Kidney tubule cell (primary cell): ENCODE data around the gene NABP1.

Source experiments
- DNase-seq: peaks from one replicate; pipeline ENCODE4 v3.0.0-alpha.2; 2018; ENCODE audit warnings: low spot score

Gene NABP1

GRCh38 chr2:191680639-191681038 lies 2.7 kb downstream of the NABP1 start:
- DNase-seq, result no peak

GRCh38 chr2:191682126-191682525 lies 4.2 kb downstream of the NABP1 start:
- DNase-seq, result no peak

DNA sequence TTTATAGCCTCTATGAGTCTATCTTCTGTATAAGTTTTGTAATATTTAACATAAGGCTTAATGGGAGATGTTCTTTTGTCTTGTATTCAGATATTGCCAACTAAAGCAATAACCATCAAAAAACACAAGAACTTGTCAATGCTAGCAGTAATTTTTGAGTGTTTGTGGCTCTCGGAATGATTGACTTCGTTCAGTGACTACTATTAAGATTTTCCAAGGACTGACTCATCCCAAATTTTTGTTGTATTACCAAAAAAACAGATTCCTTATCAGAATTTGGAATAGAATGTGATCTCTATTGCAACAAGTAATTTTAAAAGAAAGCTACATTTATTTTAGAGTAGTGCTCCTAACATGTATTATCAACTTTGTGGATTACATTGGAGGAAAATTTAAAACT lies 8.1 kb downstream of the NABP1 start:
- peak; percentile 13 for DNase-seq

GRCh38 chr2:191686729-191687128 lies 8.8 kb downstream of the NABP1 start:
- peak; percentile 6 for DNase-seq

DNA sequence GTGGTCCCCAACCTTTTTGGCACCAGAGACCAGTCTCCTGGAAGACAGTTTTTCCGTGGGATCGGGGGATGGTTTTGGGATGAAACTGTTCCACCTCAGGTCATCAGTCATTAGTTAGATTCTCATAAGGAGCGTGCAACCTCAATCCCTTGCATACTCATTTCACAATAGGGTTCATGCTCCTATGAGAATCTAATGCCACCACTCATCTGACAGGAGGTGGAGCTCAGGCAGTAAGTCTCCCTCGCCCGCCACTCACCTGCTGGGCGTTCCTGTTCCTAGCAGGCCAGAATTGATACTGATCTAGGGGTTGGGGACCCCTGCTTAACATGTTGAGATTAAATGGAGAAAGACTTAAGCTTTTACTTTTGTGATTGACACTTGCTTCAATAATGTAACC lies 9.9 kb downstream of the NABP1 start:
- peak; percentile 9 for DNase-seq

DNA sequence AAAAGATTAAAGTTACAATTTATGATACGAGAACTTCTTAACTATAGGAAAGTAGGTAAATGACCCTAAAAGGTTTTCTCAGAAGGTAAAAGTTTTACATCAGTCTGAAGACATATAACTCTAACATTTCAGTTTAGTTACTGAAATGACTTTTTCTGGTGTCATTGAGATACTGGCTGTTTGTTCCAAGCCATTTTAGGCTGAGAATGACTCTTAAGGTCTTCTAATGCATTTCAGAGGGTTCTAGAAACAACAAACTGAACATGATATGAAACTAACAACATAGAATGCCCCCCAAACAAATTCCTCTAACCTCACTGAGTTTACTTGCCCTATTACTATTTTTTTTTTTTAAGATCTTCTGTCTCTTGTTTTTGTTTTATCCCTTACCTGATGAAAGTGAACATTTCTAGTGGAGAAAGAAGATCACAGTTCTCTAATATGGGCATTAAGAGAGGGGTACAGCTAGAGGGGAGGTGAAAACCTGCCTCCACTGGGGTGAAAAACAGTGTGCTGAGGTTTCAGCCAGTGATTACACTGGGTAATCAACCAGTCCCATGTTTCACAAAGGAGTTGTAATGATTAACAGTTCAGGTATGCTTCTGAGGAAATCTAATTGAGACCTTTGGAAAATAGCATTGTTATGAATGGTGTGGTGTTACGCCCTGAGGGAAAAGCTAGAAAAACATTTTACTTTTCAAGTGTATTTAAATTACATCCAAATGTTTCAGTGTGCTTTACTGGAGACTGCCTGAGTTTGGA lies 11.2 kb downstream of the NABP1 start:
- peak; percentile 89 for DNase-seq

- peak; percentile 4 for DNase-seq
Measured at GRCh38 chr2:191690327-191690726, 12.4 kb downstream of the NABP1 start.

DNA sequence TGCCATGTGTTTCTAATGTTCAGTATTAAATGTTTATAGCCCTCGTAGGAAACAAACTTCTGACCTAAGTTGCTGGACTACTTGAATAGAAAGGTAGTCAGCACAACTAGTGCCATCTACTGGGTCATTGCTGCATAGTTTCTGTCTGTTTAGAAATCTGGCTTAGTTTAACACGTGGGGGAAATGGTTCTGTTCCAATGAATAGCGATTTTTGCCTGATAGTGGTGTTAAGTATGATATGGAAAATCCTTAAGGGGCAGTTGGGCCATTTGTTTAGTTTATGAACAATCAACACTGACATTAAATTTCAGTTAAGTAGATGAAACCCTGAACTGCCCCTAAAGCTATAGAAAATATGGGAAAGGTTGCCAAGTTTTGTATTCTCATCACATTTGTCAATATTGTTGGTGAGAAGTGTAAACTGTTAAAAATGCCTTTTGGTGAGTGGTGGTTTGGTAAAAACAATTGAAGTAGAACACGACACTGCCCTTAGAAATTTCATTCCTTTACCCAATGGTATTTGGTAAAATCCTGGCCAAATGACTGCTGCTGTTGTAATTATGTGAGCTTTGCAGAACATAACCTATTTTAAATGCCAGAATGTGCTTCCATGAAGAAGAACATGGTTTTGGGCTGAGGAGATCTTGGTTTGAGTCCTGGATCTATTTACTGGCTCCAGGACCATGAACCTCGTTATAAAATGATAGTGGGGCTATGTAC lies 13.2 kb downstream of the NABP1 start:
- DNase-seq, result peak; percentile 78

DNA sequence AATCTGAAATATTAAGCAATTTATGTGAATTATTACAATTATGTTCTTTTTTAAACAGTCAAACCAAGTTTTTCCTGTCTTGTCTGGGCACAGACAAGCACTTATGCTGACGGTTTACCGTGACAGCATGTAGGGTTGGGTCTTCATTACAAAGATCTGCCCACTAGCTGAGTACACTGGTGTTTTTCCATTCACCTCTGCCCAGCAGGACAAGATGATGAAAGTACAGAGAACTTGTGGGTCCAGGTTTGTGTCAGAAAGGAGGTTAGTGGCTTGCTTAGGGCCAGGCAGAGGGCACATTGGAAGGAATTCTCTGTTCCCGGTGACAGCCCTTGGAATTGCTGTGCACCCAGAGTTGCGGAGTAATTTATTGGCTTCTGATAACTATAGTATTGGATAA lies 14.0 kb downstream of the NABP1 start:
- DNase-seq, result peak; percentile 24

DNA sequence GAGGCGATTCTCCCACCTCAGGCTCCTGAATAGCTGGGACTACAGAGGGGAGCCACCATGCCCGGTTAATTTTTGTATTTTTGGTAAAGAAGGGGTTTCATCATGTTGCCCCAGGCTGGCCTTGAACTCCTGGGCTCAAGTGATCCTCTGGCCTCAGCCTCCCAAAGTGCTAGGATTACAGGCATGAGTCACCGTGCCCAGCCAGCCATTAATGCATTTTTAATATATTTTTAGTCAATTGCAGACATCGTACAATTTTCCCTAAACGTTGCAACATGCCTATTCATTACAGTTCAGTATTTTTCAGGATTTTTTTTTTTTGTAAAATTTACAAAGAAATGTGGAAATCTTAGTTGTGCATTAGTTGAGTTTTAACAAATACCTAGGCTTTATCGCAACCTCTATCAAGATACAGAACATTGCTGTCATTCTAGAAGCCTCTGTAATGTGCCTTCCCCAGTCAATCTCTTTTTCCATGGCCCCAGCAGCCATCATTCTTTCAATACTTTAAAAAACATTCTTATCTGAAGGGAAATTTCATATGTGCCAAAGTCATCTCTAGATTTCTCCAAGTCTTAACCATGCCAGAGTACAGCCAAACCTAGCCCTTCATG lies 14.7 kb downstream of the NABP1 start:
- peak; percentile 20 for DNase-seq

- peak; percentile 46 for DNase-seq
Measured at GRCh38 chr2:191693166-191693565, 15.2 kb downstream of the NABP1 start.

- peak; percentile 23 for DNase-seq
Measured at GRCh38 chr2:191693778-191694177, 15.8 kb downstream of the NABP1 start.

GRCh38 chr2:191696001-191696400 lies 18.1 kb downstream of the NABP1 start:
- DNase-seq, result peak; percentile 90

DNA sequence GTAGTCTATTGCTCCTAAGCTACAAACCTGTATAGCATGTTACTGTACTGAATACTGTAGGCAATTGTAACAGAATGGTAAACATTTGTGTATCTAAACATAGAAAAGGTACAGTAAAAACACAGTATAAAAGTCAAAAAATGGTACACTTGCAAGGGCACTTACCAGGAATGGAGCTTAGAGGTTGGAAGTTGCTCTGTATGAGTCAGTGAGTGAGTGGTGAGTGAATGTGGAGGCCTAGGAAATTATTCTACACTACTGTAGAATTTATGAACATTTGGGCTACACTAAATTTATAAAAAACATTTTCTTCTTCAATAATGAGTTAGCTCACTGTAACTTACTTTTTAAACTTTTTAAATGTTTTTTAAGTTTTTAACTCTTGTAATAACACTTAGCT lies 19.0 kb downstream of the NABP1 start:
- DNase-seq, result peak; percentile 42

GRCh38 chr2:191697870-191698269 lies 19.9 kb downstream of the NABP1 start:
- no peak for DNase-seq

DNA sequence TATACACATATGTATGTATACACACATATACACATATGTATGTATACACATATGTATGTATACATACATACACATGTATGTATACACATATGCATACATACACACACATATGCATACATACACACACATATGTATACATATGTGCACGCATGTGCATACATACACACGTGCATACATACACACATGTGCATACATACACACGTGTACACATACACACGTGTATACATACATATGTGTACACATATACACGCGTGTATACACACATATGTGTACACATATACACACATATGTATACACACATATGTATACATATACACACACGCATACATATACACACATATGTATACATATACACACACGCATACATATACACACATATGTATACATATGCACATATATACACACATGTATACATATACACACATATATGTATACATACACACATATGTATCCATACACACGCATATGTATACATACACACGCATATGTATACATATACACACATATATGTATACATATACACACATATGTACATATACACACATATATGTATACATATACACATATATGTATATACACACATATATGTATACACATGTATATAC lies 21.5 kb downstream of the NABP1 start:
- DNase-seq, result peak; percentile 57

- no peak for DNase-seq
Measured at GRCh38 chr2:191701029-191701428, 23.1 kb downstream of the NABP1 start.

GRCh38 chr2:191701696-191702095 lies 23.8 kb downstream of the NABP1 start:
- DNase-seq, result no peak

GRCh38 chr2:191703079-191703725 lies 25.3 kb downstream of the NABP1 start:
- DNase-seq, result peak; percentile 58

DNA sequence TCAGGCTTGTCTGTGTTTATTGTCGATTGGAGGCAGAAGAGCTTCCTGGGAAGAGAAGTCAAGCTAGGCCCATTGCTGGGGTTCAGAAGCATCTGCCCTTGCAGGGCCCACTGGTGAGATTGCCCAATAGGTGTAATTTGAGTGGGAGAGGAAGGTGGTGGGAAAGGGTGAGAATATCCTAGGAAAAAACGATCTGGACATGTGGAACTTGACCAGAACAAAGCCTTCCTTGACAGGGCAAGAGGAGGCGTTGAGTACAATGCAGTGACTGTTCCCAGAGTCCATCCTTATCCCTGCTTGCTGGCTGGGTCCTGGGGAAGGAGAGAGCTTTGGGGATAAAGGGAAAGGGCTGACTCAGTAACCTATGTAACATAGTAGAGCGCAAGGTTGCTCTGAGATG lies 27.1 kb downstream of the NABP1 start:
- no peak for DNase-seq

- no peak for DNase-seq
Measured at GRCh38 chr2:191705701-191706100, 27.8 kb downstream of the NABP1 start.

DNA sequence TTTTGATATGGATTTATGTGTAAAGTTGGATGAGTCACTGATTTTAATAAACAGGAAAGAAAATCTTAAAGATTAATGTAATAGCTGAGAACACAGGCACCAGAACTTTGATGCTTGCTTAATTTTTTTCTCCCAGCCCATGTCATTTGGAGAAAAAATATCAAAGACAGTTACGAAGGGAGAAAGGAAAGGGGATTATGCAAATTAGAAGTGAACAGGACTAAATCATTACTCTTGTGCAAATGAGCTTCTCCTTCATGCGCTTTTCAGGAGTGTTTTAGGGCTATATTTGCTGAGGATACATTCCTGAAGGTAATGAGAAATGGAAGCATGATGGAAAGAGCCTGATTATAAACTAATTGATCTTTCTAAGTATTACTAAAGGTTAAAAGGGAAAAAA lies 28.9 kb downstream of the NABP1 start:
- no peak for DNase-seq
